ES-I3 (cell line): Measurements from ENCODE around the gene OCEL1.
"Not testable (repeated sequence)": the region's sequence is repeated elsewhere in the genome, so short reads cannot be mapped to it uniquely, and the experiment has no call there.

Source experiments
- H3K36me3 ChIP-seq: 2 replicates; pipeline ENCODE4 v1.6.1; 2013; ENCODE audit warnings: mild to moderate bottlenecking, low read length, control low read depth, moderate library complexity; ENCODE audit not compliant: insufficient read depth
- H3K4me1 ChIP-seq: 2 replicates; pipeline ENCODE4 v1.6.1; 2013; ENCODE audit warnings: mild to moderate bottlenecking, control low read depth, low read length; ENCODE audit not compliant: insufficient read depth
- H3K9ac ChIP-seq: 2 replicates; pipeline ENCODE4 v1.6.1; 2013; ENCODE audit warnings: low read depth, mild to moderate bottlenecking, low read length, moderate library complexity
- H3K9me3 ChIP-seq: 2 replicates; pipeline ENCODE4 v1.6.1; 2013; ENCODE audit warnings: mild to moderate bottlenecking, low read length, moderate library complexity; ENCODE audit not compliant: control insufficient read depth, insufficient read depth

The OCEL1 gene

GRCh38 chr19:17255150-17255621, 29.2 kb downstream of the OCEL1 start:
- peaks cover 3% of the 10 kb centered on the region; the same call in 1 of the 2 replicates for H3K36me3 ChIP-seq
- H3K9ac ChIP-seq: no peak overlapping the region
- no peaks in the 10 kb centered on the region for H3K4me1 ChIP-seq
- peaks cover 11% of the 10 kb centered on the region for H3K9me3 ChIP-seq

- Histone ChIP-seq H3K9me3 (peaks cover 11% of the 10 kb centered on the region), H3K4me1 (no peaks in the 10 kb centered on the region), H3K36me3 (peaks cover 3% of the 10 kb centered on the region; the same call in 1 of the 2 replicates), H3K9ac (no peak overlapping the region)
These were observed 30.1 kb downstream of the OCEL1 start for GRCh38 chr19:17256130-17256529.

DNA sequence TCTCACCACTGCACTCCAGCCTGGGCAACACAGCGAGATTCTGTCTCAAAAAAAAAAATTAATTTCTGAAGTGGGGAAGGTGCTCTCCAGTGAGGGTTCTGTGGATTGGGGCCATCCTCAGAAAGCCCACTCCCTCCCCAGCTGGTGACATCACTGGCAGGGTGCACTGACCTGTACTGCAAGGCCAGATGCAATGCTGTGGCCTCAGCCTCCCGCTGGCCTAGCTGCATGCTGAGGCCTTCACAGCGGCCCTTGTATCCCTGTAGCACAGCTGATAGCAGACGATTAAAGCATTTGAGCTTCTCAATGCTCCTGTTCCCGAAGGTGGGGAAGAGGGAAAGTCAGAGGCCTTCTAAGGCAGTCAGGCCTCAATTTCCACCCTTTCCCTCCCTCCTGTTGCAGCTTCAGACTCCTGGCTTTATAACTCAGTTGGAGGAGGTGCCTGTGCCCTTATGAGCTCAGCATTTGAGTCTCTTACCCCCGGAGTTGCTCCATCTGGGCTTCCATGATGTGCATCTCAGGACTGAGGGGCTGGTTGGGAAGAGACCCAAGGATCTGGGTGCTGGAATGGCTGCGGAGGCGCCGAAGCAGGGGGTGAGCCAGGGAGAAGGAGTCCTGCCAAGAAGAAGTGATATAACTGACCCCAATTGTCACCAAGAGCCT, 33.2 kb downstream of the OCEL1 start:
- H3K9ac ChIP-seq: no peak overlapping the region
- H3K4me1 ChIP-seq: 0 out of 2 replicates have a peak, but pooled peaks cover 1% of the 10 kb centered on the region
- peaks cover 3% of the 10 kb centered on the region; the same call in 1 of the 2 replicates for H3K36me3 ChIP-seq
- H3K9me3 ChIP-seq: peaks cover 11% of the 10 kb centered on the region

DNA sequence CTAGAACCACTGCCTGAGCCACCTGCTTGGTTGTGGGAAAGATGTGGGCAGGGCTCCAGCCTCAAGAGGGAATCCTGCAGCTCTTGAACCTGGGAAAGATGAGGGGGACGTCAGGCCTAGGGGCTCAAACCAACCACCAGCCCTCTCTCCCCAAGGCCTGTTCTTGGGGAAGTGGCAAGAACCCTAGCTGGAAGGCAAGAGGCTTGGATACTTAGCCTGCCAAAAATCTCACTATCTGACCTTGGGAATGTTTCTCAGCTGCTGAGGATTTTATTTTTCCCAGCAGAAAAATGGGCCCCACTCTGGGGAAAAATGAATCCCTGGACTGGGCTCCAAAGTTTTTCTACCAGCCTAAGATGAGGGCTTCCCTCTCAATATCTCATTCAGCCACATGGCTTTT, 33.9 kb downstream of the OCEL1 start:
- peaks cover 3% of the 10 kb centered on the region; the same call in 1 of the 2 replicates for H3K36me3 ChIP-seq
- peaks cover 6% of the 10 kb centered on the region for H3K4me1 ChIP-seq
- no peak overlapping the region for H3K9ac ChIP-seq
- peaks cover 11% of the 10 kb centered on the region for H3K9me3 ChIP-seq

- Histone ChIP-seq H3K9ac (0 out of 2 replicates have a peak overlapping the region, but pooled peaks have one; percentile 7), H3K36me3 (peaks cover 3% of the 10 kb centered on the region; the same call in 1 of the 2 replicates), H3K9me3 (peaks cover 11% of the 10 kb centered on the region), H3K4me1 (peaks cover 9% of the 10 kb centered on the region)
These were observed 34.9 kb downstream of the OCEL1 start for GRCh38 chr19:17260842-17261325.

DNA sequence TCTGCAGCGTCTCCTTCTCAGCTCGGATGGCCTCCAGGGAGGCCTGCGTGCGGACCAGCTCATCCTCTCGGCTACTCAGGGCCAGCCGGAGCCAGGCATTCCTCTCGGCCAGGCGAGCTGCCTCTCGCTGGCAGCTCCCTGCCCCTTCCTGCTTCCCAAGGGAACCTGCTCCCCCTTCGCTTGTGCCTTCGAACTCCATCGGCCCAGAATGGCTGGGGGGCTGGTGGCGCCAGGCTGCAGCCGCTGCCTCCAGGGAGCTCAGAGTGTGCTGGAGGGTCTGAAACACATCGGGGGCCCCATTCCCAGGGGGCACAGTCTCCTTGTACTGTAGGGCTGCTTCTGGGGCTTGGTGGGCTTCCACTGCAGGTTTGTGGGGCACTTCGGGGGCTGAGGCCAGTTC, 36.5 kb downstream of the OCEL1 start:
- Histone ChIP-seq H3K36me3 (peaks cover 3% of the 10 kb centered on the region; the same call in 1 of the 2 replicates), H3K4me1 (peaks cover 9% of the 10 kb centered on the region), H3K9me3 (peaks cover 11% of the 10 kb centered on the region), H3K9ac (no peak overlapping the region)

- Histone ChIP-seq H3K9me3 (peaks cover 11% of the 10 kb centered on the region), H3K9ac (no peak overlapping the region), H3K4me1 (peaks cover 9% of the 10 kb centered on the region), H3K36me3 (peaks cover 7% of the 10 kb centered on the region)
These were observed 38.0 kb downstream of the OCEL1 start for GRCh38 chr19:17263712-17264640.

DNA sequence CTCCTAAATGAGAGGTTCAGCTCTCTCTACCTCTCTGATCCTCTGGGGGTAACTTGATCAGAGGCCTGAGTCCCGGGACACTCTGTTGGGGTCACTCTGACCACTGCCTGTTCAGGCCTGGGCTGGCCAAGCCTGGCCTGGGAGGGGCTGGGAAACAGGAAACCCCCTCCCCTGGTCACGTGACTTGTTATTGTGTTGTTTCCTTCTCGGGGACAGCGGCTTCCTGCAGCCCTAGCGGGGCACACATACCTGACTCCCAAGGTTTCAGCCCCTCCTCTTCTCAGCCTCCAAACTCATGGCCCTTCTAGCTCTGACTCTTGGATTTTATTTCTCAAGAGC, 38.6 kb downstream of the OCEL1 start, which contains the start of gene USHBP1:
TSS of gene USHBP1 (minus strand) at position 105 of the 339 bp plus-strand sequence. CDS start 446 bp downstream, outside the sequence.
- Histone ChIP-seq H3K36me3 (peaks cover 3% of the 10 kb centered on the region; the same call in 1 of the 2 replicates), H3K9me3 (peaks cover 5% of the 10 kb centered on the region), H3K9ac (no peak within 1 kb of the TSS), H3K4me1 (peaks cover 9% of the 10 kb centered on the region)

- H3K36me3 ChIP-seq: peaks cover 4% of the 10 kb centered on the region
These were observed 40.0 kb downstream of the OCEL1 start for GRCh38 chr19:17266026-17266425.

GRCh38 chr19:17266589-17266974, 40.6 kb downstream of the OCEL1 start:
- H3K4me1 ChIP-seq: peaks cover 9% of the 10 kb centered on the region
- H3K36me3 ChIP-seq: peaks cover 7% of the 10 kb centered on the region
- H3K9me3 ChIP-seq: no peaks in the 10 kb centered on the region
- H3K9ac ChIP-seq: no peak overlapping the region; the same call in 1 of the 2 replicates

More at GRCh38 chr19:17266026-17266425, 40.0 kb downstream of the OCEL1 start:
- Histone ChIP-seq H3K9ac (no peak overlapping the region), H3K9me3 (no peaks in the 10 kb centered on the region), H3K4me1 (peaks cover 9% of the 10 kb centered on the region)

DNA sequence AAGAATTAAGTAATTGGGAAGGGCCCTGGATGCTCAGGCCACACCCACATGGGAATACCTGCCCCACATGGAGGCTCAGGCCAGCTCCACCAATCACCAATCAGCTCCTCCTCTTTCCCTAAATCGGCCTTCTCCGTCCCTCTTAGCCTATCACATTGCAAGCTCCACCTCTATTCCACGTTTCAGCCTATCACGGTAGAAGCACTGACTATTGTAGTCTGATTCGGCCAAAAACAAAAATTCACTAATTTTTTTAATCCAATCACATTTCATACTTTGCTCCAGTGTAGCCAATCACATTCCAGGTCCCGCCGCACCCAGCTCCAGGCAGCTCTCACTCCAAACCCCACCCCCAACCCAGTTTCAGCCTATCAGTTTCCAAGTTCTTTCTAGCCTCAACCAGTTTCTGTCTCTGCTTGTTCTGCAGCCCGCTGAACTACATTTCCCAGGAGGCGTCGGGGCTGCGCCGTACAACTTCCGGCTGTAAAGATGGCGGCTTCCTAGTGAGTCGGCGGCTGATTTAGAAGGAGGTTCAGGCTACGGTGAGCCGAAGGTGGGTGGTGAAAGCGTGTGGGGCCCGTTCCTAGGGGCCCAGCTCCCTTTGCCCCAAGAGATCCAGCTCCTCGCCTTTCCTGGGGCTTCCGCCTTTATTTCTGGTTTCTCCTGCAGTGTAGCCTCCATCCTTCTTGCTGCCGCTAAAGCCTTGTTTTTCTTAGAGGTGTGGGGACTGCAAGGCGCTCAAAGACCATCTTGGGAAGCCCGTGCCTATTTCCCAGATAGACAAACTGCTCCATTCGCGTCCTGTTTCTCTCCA, 41.2 kb downstream of the OCEL1 start, which contains the start of gene BABAM1:
TSS of gene BABAM1 (plus strand) at position 469 of the 814 bp plus-strand sequence. CDS start 1,364 bp downstream, outside the sequence.
- Histone ChIP-seq H3K36me3 (peaks cover 7% of the 10 kb centered on the region), H3K9ac (peak within 1 kb of the TSS; percentile 89), H3K9me3 (no peaks in the 10 kb centered on the region), H3K4me1 (peaks cover 9% of the 10 kb centered on the region)

GRCh38 chr19:17268754-17269153, 42.7 kb downstream of the OCEL1 start:
- H3K4me1 ChIP-seq: peaks cover 9% of the 10 kb centered on the region
- H3K9me3 ChIP-seq: no peaks in the 10 kb centered on the region
- H3K9ac ChIP-seq: no peak overlapping the region
- H3K36me3 ChIP-seq: peaks cover 13% of the 10 kb centered on the region

DNA sequence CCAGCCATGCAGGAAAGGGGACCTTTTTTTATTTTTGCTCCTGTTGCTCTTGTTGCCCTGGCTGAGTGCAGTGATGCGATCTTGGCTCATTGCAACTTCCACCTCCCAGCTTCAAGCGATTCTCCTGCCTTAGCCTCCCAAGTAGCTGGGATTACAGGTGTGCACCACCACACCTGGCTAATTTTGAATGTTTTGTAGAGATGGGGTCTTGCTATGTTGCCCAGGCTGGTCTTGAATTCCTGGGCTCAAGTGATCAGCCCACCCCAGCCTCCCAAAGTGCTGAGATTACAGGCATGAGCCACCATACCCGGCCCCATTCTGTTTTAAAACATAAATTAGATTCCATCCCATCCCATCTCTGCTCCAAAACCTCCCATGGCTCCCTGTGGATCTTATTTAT, 48.9 kb downstream of the OCEL1 start:
- H3K9ac ChIP-seq, H3K9me3 ChIP-seq, H3K4me1 ChIP-seq: not testable (repeated sequence)
- peaks cover 28% of the 10 kb centered on the region for H3K36me3 ChIP-seq
